NCI-H526 treated with DMSO at 0.1 percent for 48 hours (cell line): ENCODE data around the gene TLX1.
A peak's percentile ranks its signal among the peaks of the same experiment; 100 is the strongest.

Experiments used
- DNase-seq: peaks from one replicate; lab custom pipeline; 2025; lab: John Stamatoyannopoulos, UW

The TLX1 gene

DNA sequence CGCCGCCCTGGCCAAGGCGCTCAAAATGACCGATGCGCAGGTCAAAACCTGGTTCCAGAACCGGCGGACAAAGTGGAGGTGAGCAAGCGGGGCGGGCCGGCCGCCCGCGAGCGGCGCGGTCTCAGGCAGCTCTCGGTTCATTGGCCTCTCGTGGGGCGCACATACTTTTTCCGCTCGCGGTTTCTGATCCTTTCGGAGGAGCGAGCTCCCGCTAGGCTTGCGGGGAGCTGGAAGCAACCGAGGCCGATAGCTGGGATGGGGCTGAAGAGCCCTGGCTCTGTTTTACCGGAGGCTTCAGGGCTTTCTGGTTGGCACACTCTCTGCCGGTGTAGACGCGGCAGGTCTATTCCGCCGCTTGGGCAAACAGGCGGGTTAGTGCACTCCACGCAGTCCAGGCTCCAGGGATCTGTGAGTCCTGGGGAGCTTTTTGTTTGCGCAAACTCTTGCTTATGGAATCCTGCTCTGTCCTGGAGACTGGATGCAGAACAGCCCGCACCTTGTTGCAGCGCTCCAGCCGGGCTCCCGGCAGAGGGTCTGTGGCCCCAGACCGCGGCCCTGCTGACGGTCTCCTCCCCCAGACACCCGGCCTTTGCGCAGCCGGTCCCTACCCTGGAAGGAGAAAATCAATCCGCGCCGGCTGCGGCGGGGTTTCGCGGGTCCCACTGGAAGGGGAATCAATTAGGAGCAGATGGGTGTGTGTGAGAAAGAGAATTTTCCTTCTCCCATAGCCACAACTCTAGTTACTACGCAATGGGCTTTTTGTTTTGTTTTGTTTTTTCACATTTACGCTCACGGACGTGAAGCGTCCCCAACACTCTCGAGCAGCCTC, 3.4 kb downstream of the TLX1 start:
- DNase-seq = no peak

DNA sequence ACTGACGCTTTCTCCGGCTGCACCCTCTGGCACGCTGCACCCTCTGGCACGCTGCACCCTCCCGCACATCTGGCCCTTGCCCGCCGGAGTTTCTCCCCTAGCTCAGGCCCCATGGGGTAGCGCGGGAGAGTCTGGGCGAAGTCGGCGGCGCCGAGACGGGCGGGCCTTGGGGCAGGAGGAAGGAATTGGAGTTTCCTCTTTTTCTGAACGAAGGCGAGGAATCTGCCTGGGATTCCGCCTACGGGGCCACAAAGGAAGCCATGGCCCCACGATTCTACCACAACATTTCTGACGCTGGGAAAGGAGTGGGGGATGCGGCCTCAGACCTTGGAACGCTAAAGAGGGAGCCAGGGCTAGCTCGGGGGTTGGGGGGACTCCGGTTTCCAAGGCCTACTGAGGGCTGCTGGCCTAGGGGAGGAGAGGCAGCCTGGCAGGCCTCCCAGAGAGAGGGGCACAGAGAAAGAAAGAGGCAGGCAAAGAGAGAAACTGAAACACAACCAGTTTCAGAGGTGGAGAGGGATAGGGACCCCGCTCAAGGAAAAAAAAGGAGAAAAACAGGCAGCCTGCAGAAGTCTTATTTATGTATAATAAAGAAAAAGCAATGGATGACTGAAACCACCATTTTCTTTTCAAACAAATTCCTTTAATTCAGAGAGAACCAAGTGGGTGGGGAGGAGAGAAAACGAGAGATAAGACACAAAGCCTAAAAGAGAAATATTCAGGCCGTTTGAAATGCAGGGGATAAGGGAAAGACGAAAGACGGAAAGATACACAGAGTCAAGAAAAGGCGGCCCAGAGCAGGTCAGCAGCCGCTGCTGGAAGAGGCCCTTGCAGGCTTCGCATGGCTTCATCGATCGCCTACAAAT, 4.3 kb downstream of the TLX1 start:
- no peak for DNase-seq

DNA sequence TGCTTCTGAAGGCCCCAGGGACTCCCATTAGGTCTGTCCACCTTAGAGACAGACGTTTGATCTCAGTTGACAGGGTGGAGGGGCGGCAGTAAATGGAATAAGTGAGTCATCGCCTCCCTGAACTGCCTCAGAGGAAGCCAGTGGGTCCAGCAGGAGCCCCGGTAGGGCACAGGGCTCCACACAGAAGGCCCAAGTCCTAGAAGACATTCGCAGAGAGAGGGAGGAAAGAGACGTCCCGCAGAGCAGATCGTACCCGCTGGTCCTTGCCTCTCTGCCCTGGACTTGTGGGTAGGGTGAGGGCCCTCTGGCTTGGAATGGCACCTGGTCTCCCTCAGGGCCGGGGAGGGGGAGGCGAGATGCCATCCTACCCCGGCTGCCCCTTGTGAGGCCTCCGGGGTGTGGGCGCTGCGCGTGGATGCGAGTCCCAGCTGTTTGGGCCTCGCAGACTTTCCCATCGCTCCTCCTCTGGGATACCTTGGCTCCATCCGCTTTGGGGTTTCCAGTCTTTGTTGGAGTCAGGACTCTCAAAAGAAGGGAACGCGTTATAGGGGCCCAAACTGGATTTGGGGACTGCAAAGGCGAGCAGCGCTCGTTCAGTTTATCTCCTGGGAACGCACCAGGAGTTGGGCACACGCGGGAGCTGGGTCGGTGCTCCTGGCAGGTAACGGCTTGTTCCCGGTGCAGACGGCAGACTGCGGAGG, 5.1 kb downstream of the TLX1 start:
- DNase-seq = no peak

DNA sequence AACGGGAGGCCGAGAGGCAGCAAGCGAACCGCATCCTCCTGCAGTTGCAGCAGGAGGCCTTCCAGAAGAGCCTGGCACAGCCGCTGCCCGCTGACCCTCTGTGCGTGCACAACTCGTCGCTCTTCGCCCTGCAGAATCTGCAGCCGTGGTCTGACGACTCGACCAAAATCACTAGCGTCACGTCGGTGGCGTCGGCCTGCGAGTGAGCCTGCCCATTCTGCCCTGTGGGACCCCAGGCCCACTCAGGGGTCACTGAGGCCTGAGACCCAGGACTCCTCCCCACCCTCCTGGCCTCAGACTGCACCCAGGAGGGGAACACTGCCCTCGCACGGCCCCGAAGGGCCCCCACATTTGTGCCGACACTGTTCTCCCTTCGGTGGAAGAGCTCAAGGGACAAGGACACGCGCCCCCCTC, 5.6 kb downstream of the TLX1 start:
- DNase-seq = no peak

DNA sequence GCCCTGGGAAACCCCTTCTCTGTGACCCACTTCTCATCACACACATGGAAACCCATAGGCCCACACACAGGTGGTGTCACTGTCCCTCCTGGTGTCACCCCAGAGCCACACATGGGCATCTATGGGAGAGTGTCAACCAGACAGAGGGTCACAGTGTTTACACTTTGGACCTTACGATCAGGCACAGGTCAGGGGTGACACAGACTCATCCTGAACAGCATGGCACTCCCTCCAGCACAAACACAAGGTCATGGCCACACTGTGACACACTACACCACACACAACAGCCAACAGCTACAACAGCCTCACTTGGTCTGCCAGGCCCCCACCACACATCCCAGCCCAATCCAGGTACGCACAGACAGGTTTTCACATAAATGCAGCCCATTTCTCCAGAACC, 6.2 kb downstream of the TLX1 start:
- no peak for DNase-seq

DNA sequence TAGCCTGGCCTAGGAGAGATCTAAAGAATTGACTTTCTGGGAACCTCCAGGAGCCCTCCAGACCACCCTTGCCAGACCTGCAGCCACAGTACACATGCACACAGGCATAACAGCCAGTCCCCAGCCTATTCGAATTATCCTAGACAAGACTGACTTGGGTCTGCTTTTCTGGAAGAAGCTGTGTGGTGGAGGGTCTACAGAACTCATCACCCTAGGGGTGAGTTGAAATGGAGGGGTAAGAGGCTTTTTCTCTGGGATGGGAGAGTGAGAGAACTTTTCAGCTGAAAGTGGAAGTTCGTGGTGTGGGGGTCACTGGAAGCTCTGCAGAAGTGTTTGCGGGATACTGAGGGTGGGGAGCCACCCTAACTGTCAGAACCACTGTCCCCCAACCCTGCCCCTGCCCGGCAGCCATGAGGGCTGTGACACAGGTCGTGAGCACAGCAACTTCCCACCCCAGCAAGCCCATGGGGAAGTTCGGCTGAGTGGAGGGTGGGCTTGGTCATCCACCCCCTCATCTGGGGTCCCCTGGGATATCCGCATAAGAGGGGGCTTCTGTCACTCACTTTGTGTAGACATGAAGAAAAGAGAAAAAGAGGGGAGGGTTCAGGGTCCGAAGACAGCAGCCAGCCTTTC, 7.8 kb downstream of the TLX1 start:
- DNase-seq = no peak

DNA sequence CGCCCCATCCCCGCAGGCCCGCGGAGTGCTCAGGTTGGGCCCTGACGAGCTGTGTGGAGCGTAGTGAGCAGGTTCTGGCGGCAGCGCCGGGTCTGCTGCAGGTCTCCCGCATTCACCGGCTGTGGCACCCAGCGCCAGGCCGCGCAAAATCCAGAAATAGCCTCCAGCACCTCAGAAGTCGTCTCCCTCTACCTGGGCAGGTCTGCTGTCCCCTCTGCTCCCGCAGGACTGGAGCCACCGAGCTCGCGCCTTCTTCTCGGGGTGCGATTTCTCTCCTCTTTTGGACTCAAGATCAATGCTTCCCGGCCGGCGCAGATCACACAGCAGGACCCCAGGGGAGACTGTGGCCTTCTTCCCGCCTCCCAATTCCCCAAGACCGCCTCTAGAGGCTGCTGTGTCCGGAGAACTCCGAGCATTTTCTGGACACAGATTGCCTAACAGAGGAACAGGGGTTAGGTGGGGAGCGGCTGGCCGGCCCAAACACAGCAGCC, 8.4 kb downstream of the TLX1 start:
- DNase-seq = no peak

DNA sequence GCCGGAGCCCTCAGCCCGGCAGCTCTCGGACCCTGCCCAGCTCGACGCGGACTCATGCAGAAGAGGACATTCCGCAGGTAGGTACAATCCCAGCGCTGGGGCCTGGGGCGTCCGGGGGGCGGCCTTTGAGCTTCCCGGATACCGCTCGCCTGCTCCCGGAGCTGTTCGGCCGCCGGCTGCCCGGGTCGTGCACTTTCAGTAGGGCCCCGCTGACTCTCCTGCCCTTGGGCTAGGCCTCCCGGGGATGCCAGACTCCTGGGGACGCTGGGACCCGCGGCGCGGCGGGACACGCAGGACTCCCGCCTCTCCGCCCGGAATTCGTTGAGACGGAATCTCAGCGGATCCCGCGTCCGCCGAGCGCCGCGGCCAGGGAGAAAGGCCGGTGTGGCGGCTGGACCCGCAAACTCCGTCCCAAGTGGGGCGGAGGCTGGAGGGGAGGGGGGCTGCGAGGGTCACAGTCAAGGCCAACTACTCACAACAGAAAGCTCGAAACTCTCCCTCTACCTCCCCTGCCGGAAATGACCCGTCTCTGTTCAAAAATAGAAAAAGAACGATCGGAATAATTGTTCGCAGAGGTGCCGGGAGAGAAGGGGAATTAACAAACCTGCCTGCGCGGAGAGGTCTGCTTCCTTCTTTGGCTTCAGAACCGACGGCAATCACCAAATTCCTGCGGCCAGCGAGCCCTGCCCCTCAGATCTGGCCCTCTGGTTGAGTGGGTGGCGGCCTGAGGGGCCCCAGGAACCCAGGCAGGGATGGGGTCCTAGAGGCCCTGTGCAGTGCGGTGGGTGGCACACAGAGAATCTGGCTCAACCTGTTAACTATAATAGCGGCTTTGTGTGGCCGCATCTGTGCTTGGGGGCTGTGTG, 9.2 kb downstream of the TLX1 start:
- DNase-seq = no peak

DNA sequence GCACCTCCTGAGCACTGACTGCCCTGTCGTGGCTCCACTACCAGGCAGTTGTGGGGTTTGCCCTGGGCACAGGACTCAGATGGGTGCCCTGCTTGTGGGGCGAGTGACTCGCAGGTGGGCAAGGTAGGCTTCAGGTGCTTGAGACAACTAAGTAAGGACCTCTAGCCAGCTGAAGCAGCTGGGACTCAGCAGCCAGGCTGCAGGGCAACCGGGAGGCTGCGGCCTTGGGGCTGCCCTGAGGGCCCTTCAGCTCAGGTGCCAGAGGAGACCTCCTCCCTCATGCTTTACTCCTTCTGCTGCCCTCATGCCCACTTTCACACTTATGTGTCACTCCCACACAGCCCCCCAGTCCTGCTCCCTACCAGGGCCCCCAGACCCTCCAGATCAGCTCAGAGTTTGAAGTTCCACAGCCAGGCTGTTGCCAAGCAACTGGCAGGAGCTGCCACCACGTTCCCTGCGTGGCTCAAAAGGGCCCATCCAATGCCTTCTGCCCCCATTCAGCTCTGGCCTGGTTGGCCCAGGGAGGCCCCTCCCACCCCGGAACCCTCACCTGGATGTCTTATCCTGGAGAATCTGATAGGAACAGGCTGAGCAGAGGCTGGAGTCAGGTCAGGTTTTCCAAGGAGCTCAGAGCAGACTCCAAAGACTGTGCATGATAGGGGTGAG, 10.0 kb downstream of the TLX1 start:
- DNase-seq = no peak

DNA sequence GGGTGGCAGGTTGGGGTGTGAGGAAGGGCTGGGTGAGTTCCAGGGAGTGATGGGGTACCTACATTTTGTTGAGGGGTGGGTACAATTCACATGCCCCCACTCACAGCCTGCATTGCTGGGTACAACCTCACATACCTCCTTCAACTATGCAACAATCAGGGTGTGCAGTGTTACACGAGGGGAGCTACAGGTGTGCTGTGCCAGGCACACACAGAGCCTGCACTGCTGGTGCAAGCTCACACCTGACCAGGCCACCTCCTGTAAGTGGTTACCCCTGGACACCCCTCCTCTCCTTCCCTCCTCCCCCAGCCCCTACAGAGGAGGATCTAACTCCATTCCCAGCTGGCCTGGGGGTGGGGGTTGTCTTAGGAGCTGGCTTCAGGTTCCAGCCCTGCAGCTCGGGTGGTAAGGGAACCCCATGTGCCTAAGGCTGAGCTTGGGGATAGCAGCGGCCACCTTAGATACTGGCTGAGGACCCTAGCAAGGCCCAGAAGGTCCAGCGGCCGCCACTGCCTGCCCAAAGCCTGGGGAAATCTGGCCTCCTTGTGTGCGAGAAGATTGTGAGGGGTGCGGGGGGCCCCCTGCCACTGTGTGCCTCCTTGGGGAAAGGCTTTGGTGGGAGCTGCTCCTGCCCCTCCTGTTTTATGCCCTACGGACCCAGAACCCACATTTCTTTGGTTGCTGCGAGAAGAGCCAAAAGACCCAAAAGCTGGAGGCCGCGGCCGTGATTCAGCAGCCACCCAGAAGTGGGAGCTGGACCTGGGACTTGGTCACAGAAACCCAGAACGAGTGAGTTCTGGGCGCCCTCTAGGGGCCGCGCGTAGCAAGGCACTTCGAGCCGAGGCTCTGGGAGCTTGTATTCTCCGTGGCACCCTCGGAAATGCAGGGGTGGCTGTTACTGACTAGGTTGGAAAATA, 10.8 kb downstream of the TLX1 start:
- DNase-seq = peak; percentile 35

DNA sequence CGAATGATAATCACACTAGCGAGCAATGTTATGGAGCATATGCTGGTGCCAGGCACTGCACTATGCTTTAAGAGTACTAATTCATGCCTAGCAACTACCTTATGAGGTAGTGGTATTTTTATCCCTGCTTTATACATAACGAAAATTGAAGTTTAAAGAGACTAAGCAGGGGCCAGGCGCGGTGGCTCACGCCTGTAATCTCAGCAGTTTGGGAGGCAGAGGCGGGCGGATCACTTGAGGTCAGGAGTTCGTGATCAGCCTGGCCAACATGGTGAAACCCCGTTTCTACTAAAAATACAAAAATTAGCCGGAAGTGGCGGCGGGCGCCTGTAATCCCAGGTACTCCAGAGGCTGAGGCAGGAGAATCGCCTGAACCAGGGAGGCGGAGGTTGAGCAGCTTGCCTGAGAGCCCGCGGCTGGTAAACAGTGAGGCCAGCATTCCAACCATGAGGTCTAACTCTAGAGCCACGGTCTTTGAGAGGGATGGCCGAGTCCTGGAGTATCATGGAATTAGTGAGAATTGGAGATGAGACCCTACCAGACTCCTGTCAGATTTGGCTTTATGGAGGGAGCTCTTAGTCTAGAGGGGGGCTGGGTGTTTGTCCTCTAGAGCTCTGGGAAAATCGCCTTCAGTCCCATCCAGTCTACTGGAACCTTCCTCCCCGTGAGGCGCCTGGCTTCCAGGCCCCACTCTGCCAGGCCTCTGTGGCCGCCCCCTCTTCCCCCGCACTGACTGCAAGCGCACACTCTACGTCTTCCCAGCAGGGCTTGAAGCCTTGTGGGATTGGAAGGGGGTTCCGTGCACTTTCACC, 11.6 kb downstream of the TLX1 start:
- DNase-seq = no peak

DNA sequence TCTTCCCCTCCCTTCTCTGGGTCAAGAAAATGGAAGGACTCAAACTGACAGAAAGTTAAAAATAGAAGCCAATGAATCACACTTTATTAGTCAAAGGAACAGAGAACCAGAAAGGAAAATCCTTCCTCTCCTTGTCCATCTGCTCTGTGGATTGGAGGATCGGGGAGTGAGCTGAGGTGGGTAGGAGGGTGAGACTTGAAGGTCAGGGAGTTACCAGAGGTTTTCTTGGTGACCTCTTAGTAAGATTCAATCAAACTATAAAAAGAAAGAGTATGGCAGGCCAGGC, 12.2 kb downstream of the TLX1 start:
- no peak for DNase-seq

DNA sequence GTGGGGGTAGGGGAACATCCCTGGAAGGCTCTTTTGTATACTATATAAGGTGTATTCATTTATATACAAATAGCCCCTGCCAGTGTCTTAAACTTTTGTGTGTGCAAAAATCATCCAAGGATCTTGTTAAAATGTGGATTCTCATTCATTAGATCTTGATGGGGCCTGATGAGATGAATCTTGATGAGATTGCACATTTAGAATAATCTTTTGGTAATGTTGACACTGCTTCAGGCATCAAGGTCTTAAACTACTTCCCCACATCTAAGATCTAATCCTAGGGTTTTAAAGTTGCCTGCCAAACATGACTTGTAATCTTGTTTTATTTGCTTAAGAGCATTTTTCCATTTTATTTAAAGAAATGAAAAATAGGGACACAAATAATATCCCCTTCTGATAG, 13.0 kb downstream of the TLX1 start:
- no peak for DNase-seq

DNA sequence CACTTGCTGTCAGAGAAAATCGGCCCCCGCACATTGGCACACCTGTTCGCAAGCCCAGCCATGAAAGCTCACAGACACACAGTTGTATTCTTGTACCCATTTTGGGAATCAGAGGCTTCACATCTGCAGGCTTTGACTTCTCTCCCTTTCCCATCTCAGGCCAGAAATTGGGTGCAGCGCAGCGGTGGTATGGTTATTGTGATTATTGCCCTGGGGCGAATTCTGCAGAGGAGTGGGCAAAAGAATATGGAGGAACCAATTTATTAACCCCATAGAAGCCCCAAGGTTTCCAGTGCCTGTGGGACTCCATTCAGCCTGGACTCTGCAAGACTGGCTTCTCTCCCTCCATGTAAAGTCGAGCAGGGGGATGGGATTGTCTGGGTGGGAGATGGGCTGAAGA, 14.0 kb downstream of the TLX1 start:
- DNase-seq = no peak

DNA sequence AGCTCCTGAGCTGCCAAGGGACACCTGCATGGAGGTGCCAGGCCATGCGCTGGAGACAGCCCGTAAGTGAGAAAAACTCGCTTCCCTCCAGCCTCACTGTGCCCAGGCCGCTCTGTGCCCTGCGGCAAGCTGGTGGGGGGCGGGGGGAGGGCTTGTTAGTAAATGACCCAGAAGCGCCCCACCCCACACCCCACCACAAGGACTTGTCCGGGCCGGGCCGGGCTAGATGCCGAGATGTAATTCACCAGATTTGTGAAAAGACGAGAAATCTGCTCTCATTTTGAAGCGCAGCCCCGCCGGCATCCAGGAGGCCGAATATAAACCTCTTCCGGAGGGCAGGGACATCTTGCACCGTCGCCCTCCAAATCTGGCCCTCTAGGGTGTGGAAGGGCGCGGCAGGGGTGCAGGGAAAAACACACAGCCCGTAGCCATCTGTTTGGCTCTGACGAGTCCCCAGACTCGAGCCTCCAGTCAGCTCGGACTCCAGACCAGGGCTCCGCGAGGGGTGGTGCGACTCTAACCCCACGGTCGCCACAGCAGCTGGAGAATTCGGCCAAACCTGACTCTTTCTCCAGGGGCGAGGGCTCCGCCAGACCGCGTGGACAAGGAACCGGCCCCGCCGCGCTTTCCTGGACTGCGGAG, 14.8 kb downstream of the TLX1 start:
- DNase-seq = no peak

DNA sequence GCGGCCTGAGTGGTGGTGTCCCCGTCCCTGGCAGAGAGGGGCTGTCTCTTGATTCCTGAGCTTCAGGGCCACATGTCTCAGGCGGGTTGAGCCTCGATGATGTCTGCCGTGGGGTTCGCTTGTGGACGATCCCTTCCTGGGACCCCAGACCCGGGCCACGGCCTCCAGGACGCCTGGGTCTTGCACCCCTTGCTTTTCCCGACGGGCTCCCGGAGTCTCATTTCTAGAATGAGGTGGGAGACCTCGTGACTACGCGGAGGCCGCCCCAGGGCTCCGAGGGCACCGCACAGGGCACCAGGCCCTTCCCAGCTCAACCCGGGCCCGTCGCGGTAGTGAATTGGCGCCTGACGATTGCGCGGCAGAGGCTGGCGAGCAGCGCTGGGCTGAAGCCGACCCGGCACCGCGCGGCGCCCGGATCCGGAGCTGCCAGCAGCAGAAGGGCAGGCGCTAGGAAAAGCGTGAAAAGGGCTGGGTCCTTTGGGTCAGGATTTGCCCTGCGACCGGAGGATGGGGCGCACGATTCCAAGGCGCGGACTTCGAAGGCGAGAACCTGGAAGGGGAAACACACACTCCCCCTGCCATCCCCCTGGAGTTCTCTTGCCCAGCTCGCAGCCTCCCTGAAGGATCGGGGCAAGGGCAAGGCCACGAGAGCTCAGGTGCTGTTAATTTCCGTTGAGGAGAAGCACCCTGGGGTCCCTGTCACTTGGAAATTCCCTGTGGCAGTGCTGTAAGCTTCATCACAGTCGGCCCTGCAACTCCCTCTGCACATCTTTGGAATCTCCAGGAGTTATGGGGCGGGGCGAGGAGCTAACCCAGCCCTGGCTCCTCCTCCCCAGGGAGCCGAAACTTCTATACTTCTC, 15.5 kb downstream of the TLX1 start:
- DNase-seq = no peak

DNA sequence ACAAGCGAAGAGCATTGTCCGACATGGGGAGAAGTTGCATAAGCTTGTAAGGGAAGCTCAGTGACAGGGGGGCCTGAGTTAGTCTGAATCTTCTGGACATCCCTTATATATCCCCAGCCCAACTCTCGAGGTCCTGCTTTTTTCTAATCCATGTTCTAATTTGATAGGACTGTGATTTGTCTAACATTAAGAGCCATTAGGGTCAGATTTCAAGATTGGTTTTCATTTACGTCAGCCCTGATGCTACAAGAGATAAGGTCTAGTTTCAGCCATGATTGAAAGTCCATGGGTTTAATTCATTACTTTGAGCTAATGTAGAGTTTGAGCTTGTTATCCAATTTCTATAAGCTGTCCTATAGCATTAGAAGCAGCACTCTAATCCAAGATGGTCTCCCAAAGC, 20.3 kb downstream of the TLX1 start:
- no peak for DNase-seq
